HepG2 (cell line): ENCODE measurements around the gene TMEM74B. TPM values are rescaled to one million over a fixed set of nuclear protein-coding genes. Genes with fewer than 3 reads are reported as not detected.

Source experiments
- HNF1B ChIP-seq: sonication (generic); formaldehyde crosslinking; IDR thresholded peaks from 2 replicates; pipeline ENCODE4 v1.5.1; 2020; ENCODE audit warnings: mild to moderate bottlenecking, moderate library complexity, missing genetic modification reagents
- MATR3 ChIP-seq: sonication (generic); formaldehyde crosslinking; IDR thresholded peaks from 2 replicates; pipeline ENCODE4 v1.4.0; 2020; ENCODE audit warnings: missing genetic modification reagents
- MXD1 ChIP-seq: sonication (generic); formaldehyde crosslinking; IDR thresholded peaks from 2 replicates; pipeline ENCODE4 v1.4.0; 2020; ENCODE audit warnings: mild to moderate bottlenecking, missing genetic modification reagents
- MYC ChIP-seq: sonication (generic); formaldehyde crosslinking; IDR thresholded peaks from 2 replicates; pipeline ENCODE4 v1.9.0; 2021; ENCODE audit warnings: missing genetic modification reagents, borderline replicate concordance
- RFX5 ChIP-seq: IDR thresholded peaks from 2 replicates; pipeline ENCODE4 v1.6.1; 2011; ENCODE audit warnings: low read depth, low read length, improper control_type of control experiment
- RXRA ChIP-seq: sonication (generic); formaldehyde crosslinking; IDR thresholded peaks from 2 replicates; pipeline ENCODE4 v1.5.1; 2020; ENCODE audit warnings: missing genetic modification reagents
- TOE1 ChIP-seq: sonication (generic); formaldehyde crosslinking; IDR thresholded peaks from 2 replicates; pipeline ENCODE4 v1.4.0; 2020; ENCODE audit warnings: mild to moderate bottlenecking, missing genetic modification reagents
- ZFX ChIP-seq: sonication (generic); formaldehyde crosslinking; IDR thresholded peaks from 2 replicates; pipeline ENCODE4 v1.4.0; 2020; ENCODE audit warnings: mild to moderate bottlenecking, low read depth, missing genetic modification reagents, moderate library complexity
- ZNF101 ChIP-seq: sonication (generic); formaldehyde crosslinking; IDR thresholded peaks from 2 replicates; pipeline ENCODE4 v1.4.0; 2020; ENCODE audit warnings: mild to moderate bottlenecking, low read depth, missing genetic modification reagents, borderline replicate concordance
- ZNF263 ChIP-seq: sonication (generic); formaldehyde crosslinking; IDR thresholded peaks from 2 replicates; pipeline ENCODE4 v1.4.0; 2020; ENCODE audit warnings: missing genetic modification reagents
- ZNF468 ChIP-seq: sonication (generic); formaldehyde crosslinking; IDR thresholded peaks from 2 replicates; pipeline ENCODE4 v1.8.0; 2022; ENCODE audit warnings: mild to moderate bottlenecking, moderate library complexity, missing genetic modification reagents
- ZNF484 ChIP-seq: sonication (generic); formaldehyde crosslinking; IDR thresholded peaks from 2 replicates; pipeline ENCODE4 v1.5.1; 2020; ENCODE audit warnings: mild to moderate bottlenecking, low read depth, missing genetic modification reagents, borderline replicate concordance
- ZNF549 ChIP-seq: sonication (generic); formaldehyde crosslinking; IDR thresholded peaks from 2 replicates; pipeline ENCODE4 v1.5.0; 2020; ENCODE audit warnings: missing genetic modification reagents
- ZNF576 ChIP-seq: sonication (generic); formaldehyde crosslinking; IDR thresholded peaks from 2 replicates; pipeline ENCODE4 v1.4.0; 2020; ENCODE audit warnings: mild to moderate bottlenecking, missing genetic modification reagents
- ZNF772 ChIP-seq: sonication (generic); formaldehyde crosslinking; IDR thresholded peaks from 2 replicates; pipeline ENCODE4 v1.5.0; 2020; ENCODE audit warnings: mild to moderate bottlenecking, missing genetic modification reagents
- ZNF841 ChIP-seq: sonication (generic); formaldehyde crosslinking; IDR thresholded peaks from 2 replicates; pipeline ENCODE4 v1.8.1; 2023; ENCODE audit warnings: missing genetic modification reagents, borderline replicate concordance
- ZSCAN12 ChIP-seq: sonication (generic); formaldehyde crosslinking; IDR thresholded peaks from 2 replicates; pipeline ENCODE4 v1.9.0; 2021; ENCODE audit warnings: mild to moderate bottlenecking, missing genetic modification reagents
- polyA plus RNA-seq, 8 experiments: library from polyadenylated mRNA; depleted of rRNA in 3 of 8; stranded (reverse) in 7 of 8; unstranded in 1 of 8; fragments of >200 nt; fragmentation: Illumina TruSeq in 4 of 8; extraction: Trizol in 4 of 8; gene quantifications; 2 replicates each; pipeline versions ENCODE4 v1.2.1 to v1.2.3, GENCODE V29; 2011 to 2016; ENCODE audit warnings: low read depth in 4 of 8, missing spikeins in 1 of 8, mixed read lengths in 1 of 8; ENCODE audit not compliant: insufficient read depth in 1 of 8
- total RNA-seq, 5 experiments: library from RNA; depleted of rRNA; stranded (reverse); fragments of >200 nt; fragmentation: Illumina TruSeq; extraction: Trizol; gene quantifications; 2 replicates each; pipeline ENCODE4 v1.2.3, GENCODE V29; 2016; ENCODE audit warnings: low read depth in 1 of 5
- TF ChIP-seq, protein P1 (sequence below): sonication (generic); formaldehyde crosslinking; IDR thresholded peaks from 2 replicates; pipeline ENCODE4; 2020; ENCODE audit warnings: missing genetic modification reagents, mild to moderate bottlenecking, borderline replicate concordance
- TF ChIP-seq, protein P2 (sequence below): sonication (generic); formaldehyde crosslinking; IDR thresholded peaks from 2 replicates; pipeline ENCODE4 v1.5.0; 2020; ENCODE audit warnings: mild to moderate bottlenecking, missing genetic modification reagents
- TF ChIP-seq, protein P3 (sequence below): sonication (generic); formaldehyde crosslinking; conservative IDR thresholded peaks from 2 replicates; pipeline ENCODE4 v1.4.0; 2020; ENCODE audit warnings: missing genetic modification reagents

The TMEM74B gene
- total and polyA plus RNA-seq, 2 of the 13 experiments (the other 11 are each of a cell fraction or from before 2014, with no cell fraction given), result 4.7 to 18.4 TPM

GRCh38 chr20:1184638-1185315, at the start of gene TMEM74B (continued):
- no peak for TF ChIP-seq HNF1B (CRISPR knock-in tag)
- TF ChIP-seq ZSCAN12, result 0 out of 2 replicates have a peak, but pooled peaks have one; percentile 1
- peak; percentile 47; the same call in 1 of the 2 replicates for TF ChIP-seq RXRA (CRISPR knock-in tag)
- TF ChIP-seq MATR3 (CRISPR knock-in tag), result no peak
- TF ChIP-seq MYC, result peak; percentile 47; the same call in 1 of the 2 replicates
- TF ChIP-seq ZNF101, result no peak
- no peak for TF ChIP-seq ZNF549 (CRISPR knock-in tag)
- TF ChIP-seq, protein P1, sequence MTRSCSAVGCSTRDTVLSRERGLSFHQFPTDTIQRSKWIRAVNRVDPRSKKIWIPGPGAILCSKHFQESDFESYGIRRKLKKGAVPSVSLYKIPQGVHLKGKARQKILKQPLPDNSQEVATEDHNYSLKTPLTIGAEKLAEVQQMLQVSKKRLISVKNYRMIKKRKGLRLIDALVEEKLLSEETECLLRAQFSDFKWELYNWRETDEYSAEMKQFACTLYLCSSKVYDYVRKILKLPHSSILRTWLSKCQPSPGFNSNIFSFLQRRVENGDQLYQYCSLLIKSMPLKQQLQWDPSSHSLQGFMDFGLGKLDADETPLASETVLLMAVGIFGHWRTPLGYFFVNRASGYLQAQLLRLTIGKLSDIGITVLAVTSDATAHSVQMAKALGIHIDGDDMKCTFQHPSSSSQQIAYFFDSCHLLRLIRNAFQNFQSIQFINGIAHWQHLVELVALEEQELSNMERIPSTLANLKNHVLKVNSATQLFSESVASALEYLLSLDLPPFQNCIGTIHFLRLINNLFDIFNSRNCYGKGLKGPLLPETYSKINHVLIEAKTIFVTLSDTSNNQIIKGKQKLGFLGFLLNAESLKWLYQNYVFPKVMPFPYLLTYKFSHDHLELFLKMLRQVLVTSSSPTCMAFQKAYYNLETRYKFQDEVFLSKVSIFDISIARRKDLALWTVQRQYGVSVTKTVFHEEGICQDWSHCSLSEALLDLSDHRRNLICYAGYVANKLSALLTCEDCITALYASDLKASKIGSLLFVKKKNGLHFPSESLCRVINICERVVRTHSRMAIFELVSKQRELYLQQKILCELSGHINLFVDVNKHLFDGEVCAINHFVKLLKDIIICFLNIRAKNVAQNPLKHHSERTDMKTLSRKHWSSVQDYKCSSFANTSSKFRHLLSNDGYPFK (CRISPR knock-in tag), result no peak; the same call in 1 of the 2 replicates
- TF ChIP-seq ZNF841 (CRISPR knock-in tag), result 0 out of 2 replicates have a peak, but pooled peaks have one; percentile 42
- TF ChIP-seq, protein P2, sequence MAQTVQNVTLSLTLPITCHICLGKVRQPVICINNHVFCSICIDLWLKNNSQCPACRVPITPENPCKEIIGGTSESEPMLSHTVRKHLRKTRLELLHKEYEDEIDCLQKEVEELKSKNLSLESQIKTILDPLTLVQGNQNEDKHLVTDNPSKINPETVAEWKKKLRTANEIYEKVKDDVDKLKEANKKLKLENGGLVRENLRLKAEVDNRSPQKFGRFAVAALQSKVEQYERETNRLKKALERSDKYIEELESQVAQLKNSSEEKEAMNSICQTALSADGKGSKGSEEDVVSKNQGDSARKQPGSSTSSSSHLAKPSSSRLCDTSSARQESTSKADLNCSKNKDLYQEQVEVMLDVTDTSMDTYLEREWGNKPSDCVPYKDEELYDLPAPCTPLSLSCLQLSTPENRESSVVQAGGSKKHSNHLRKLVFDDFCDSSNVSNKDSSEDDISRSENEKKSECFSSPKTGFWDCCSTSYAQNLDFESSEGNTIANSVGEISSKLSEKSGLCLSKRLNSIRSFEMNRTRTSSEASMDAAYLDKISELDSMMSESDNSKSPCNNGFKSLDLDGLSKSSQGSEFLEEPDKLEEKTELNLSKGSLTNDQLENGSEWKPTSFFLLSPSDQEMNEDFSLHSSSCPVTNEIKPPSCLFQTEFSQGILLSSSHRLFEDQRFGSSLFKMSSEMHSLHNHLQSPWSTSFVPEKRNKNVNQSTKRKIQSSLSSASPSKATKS (CRISPR knock-in tag), result no peak
- TF ChIP-seq ZNF772, result no peak
- TF ChIP-seq, protein P3, sequence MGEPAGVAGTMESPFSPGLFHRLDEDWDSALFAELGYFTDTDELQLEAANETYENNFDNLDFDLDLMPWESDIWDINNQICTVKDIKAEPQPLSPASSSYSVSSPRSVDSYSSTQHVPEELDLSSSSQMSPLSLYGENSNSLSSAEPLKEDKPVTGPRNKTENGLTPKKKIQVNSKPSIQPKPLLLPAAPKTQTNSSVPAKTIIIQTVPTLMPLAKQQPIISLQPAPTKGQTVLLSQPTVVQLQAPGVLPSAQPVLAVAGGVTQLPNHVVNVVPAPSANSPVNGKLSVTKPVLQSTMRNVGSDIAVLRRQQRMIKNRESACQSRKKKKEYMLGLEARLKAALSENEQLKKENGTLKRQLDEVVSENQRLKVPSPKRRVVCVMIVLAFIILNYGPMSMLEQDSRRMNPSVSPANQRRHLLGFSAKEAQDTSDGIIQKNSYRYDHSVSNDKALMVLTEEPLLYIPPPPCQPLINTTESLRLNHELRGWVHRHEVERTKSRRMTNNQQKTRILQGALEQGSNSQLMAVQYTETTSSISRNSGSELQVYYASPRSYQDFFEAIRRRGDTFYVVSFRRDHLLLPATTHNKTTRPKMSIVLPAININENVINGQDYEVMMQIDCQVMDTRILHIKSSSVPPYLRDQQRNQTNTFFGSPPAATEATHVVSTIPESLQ (CRISPR knock-in tag), result no peak
- TF ChIP-seq ZNF468 (CRISPR knock-in tag), result no peak
- TF ChIP-seq ZNF263, result 0 out of 2 replicates have a peak, but pooled peaks have one; percentile 32
- TF ChIP-seq ZFX (CRISPR knock-in tag), result peak; percentile 82; the same call in 1 of the 2 replicates
- TF ChIP-seq ZNF576 (CRISPR knock-in tag), result no peak
- no peak for TF ChIP-seq ZNF484 (CRISPR knock-in tag)
- TF ChIP-seq RFX5, result no peak
- peak; percentile 41 for TF ChIP-seq MXD1 (CRISPR knock-in tag)
- TF ChIP-seq TOE1 (CRISPR knock-in tag), result no peak
